Activated T-helper 9 cell treated with anti-CD3 and anti-CD28 coated beads, Interleukin-2, amount 50 U/mL, for 16 hours (primary cell): ENCODE results near the gene HMOX2.

Experiments
- DNase-seq: peaks from one replicate; pipeline ENCODE4 v3.0.0-alpha.2; 2020; ENCODE audit warnings: low read depth

HMOX2 gene

DNA sequence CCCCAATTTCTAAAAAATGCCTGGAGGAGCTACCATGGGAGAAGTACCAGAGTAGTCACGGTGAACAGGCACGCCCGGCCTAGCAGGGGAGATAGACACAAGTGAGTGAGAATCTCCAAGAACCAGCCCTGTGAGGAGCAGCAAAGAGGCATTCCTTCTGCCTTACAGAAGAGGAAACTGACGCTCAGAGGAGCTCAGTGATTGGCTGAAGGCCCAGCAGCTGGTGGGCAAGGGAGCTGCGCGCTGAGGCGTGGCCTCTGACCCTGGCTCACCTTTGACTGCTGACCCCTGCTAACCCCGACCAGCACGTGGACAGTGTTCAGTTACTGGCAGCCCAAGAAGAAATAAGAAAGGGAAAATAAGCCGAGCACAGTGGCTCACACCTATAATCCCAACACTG is 81.8 kb downstream of the HMOX2 start:
- DNase-seq, result no peak
